Large intestine (tissue), 3 donors: ENCODE data around the gene BDKRB2. TPM values are rescaled to one million over a fixed set of nuclear protein-coding genes. Genes with fewer than 3 reads are reported as not detected.

Experiments used
- DNase-seq, 2 donors: peaks; one replicate each; pipeline versions ENCODE4 v3.0.0 to v3.0.0-alpha.2; 2013
- H3K27ac ChIP-seq: one replicate; pipeline ENCODE4 v1.5.1; 2013; ENCODE audit warnings: low read length
- H3K27me3 ChIP-seq: 2 replicates; pipeline ENCODE4 v1.6.1; 2013; ENCODE audit warnings: low read length; ENCODE audit not compliant: control insufficient read depth, insufficient read depth
- H3K36me3 ChIP-seq: 2 replicates; pipeline ENCODE4 v1.6.1; 2013; ENCODE audit warnings: low read length; ENCODE audit not compliant: control insufficient read depth, insufficient read depth
- H3K4me1 ChIP-seq: one replicate; pipeline ENCODE4 v1.6.1; 2013; ENCODE audit warnings: low read length; ENCODE audit not compliant: control insufficient read depth, insufficient read depth
- H3K4me3 ChIP-seq: one replicate; pipeline ENCODE4 v1.5.1; 2013; ENCODE audit warnings: low read length
- H3K9me3 ChIP-seq: one replicate; pipeline ENCODE4 v1.6.1; 2013; ENCODE audit warnings: mild to moderate bottlenecking, low read depth, low read length, moderate library complexity; ENCODE audit not compliant: control insufficient read depth
- WGBS: methylation state at CpG from one replicate; pipeline ENCODE4 v1.1.5; 2013; ENCODE audit warnings: low lambda C conversion rate; ENCODE audit not compliant: insufficient coverage; 5-methylcytosine and 5-hydroxymethylcytosine counted together
- polyA plus RNA-seq: library from polyadenylated mRNA; unstranded; fragments of 120-200 nt; gene quantifications from one replicate; pipeline ENCODE4 v1.2.1, GENCODE V29; 2013

BDKRB2 gene
- polyA plus RNA-seq, 1 donor, result 9.1 TPM

- H3K36me3 ChIP-seq, result peaks cover 12% of the 10 kb centered on the region
- WGBS, result no CpG with 5 or more reads among the region's 4 CpGs
- no peak for DNase-seq
- H3K9me3 ChIP-seq, result no peaks in the 10 kb centered on the region
- no peak overlapping the region for H3K27ac ChIP-seq
- no peaks in the 10 kb centered on the region for H3K4me1 ChIP-seq
- no peaks in the 10 kb centered on the region for H3K27me3 ChIP-seq
- H3K4me3 ChIP-seq, result no peak overlapping the region
Measured at GRCh38 chr14:96212896-96213295, 8.3 kb downstream of the BDKRB2 start.

- Histone ChIP-seq H3K4me3 (no peak overlapping the region), H3K27ac (no peak overlapping the region), H3K9me3 (no peaks in the 10 kb centered on the region), H3K36me3 (peaks cover 12% of the 10 kb centered on the region), H3K4me1 (no peaks in the 10 kb centered on the region), H3K27me3 (no peaks in the 10 kb centered on the region)
- DNase-seq, result no peak
- no CpG with 5 or more reads among the region's 10 CpGs for WGBS
Measured at GRCh38 chr14:96213871-96214465, 9.3 kb downstream of the BDKRB2 start.

GRCh38 chr14:96214793-96215192 lies 10.2 kb downstream of the BDKRB2 start:
- WGBS, result 67% methylated on average over 1 of the region's 4 CpGs
- peaks cover 7% of the 10 kb centered on the region for H3K4me1 ChIP-seq
- H3K27ac ChIP-seq, result no peak overlapping the region
- H3K9me3 ChIP-seq, result no peaks in the 10 kb centered on the region
- no peak overlapping the region for H3K4me3 ChIP-seq
- no peaks in the 10 kb centered on the region for H3K27me3 ChIP-seq
- H3K36me3 ChIP-seq, result peaks cover 12% of the 10 kb centered on the region
- no peak for DNase-seq

GRCh38 chr14:96215452-96216244 lies 11.0 kb downstream of the BDKRB2 start:
- peaks cover 8% of the 10 kb centered on the region for H3K36me3 ChIP-seq
- no peaks in the 10 kb centered on the region for H3K9me3 ChIP-seq
- peaks cover 12% of the 10 kb centered on the region for H3K4me1 ChIP-seq
- H3K27me3 ChIP-seq, result no peaks in the 10 kb centered on the region
- DNase-seq, result no peak
- 80% methylated on average over 1 of the region's 7 CpGs for WGBS
- no peak overlapping the region for H3K27ac ChIP-seq
- H3K4me3 ChIP-seq, result no peak overlapping the region

GRCh38 chr14:96216627-96217026 lies 12.0 kb downstream of the BDKRB2 start:
- no peak overlapping the region for H3K4me3 ChIP-seq
- no peaks in the 10 kb centered on the region for H3K27me3 ChIP-seq
- H3K9me3 ChIP-seq, result no peaks in the 10 kb centered on the region
- no peak for DNase-seq
- H3K4me1 ChIP-seq, result peaks cover 12% of the 10 kb centered on the region
- peaks cover 2% of the 10 kb centered on the region for H3K36me3 ChIP-seq
- no CpG with 5 or more reads among the region's 1 CpG for WGBS
- H3K27ac ChIP-seq, result no peak overlapping the region

- H3K4me1 ChIP-seq, result peaks cover 12% of the 10 kb centered on the region
- H3K27me3 ChIP-seq, result no peaks in the 10 kb centered on the region
- H3K9me3 ChIP-seq, result no peaks in the 10 kb centered on the region
- no peaks in the 10 kb centered on the region for H3K36me3 ChIP-seq
- no peak for DNase-seq
- WGBS, result no CpG with 5 or more reads among the region's 8 CpGs
- H3K4me3 ChIP-seq, result no peak overlapping the region
- H3K27ac ChIP-seq, result no peak overlapping the region
Measured at GRCh38 chr14:96217376-96217913, 12.8 kb downstream of the BDKRB2 start.

- DNase-seq, result no peak
- H3K4me1 ChIP-seq, result peaks cover 27% of the 10 kb centered on the region
- no peaks in the 10 kb centered on the region for H3K27me3 ChIP-seq
- H3K4me3 ChIP-seq, result no peak overlapping the region
- H3K9me3 ChIP-seq, result no peaks in the 10 kb centered on the region
- no peak overlapping the region for H3K27ac ChIP-seq
- no CpG with 5 or more reads among the region's 7 CpGs for WGBS
- no peaks in the 10 kb centered on the region for H3K36me3 ChIP-seq
Measured at GRCh38 chr14:96221109-96221650, 16.5 kb downstream of the BDKRB2 start.

- no peak overlapping the region for H3K4me3 ChIP-seq
Measured at GRCh38 chr14:96221841-96222240, 17.2 kb downstream of the BDKRB2 start.

GRCh38 chr14:96224480-96225096 lies 19.9 kb downstream of the BDKRB2 start:
- peak in 1 of 2 donors; percentile 38 for DNase-seq
- H3K36me3 ChIP-seq, result peaks cover 9% of the 10 kb centered on the region
- H3K27ac ChIP-seq, result no peak overlapping the region
- no CpG with 5 or more reads among the region's 8 CpGs for WGBS
- H3K9me3 ChIP-seq, result peaks cover 13% of the 10 kb centered on the region
- peaks cover 22% of the 10 kb centered on the region for H3K4me1 ChIP-seq
- H3K4me3 ChIP-seq, result no peak overlapping the region
- H3K27me3 ChIP-seq, result no peaks in the 10 kb centered on the region

More at GRCh38 chr14:96221841-96222240, 17.2 kb downstream of the BDKRB2 start:
- no CpG with 5 or more reads among the region's 8 CpGs for whole genome bisulfite sequencing
- H3K36me3 ChIP-seq, result no peaks in the 10 kb centered on the region
- DNase-seq, result no peak
- H3K27me3 ChIP-seq, result no peaks in the 10 kb centered on the region
- H3K9me3 ChIP-seq, result no peaks in the 10 kb centered on the region
- no peak overlapping the region for H3K27ac ChIP-seq
- H3K4me1 ChIP-seq, result peaks cover 27% of the 10 kb centered on the region

GRCh38 chr14:96225213-96225612 lies 20.6 kb downstream of the BDKRB2 start:
- DNase-seq, result no peak
- Histone ChIP-seq H3K27me3 (no peaks in the 10 kb centered on the region), H3K4me1 (peaks cover 16% of the 10 kb centered on the region), H3K4me3 (no peak overlapping the region), H3K27ac (peak overlapping the region; percentile 23), H3K9me3 (peaks cover 13% of the 10 kb centered on the region), H3K36me3 (peaks cover 9% of the 10 kb centered on the region)
- no CpG with 5 or more reads among the region's 5 CpGs for WGBS
